HG03565 (cell line): ENCODE measurements around the gene AGBL2.
"Not testable (repeated sequence)": the region's sequence is repeated elsewhere in the genome, so short reads cannot be mapped to it uniquely, and the experiment has no call there.

Experiments used
- ATAC-seq: cut with Tn5 transposase; IDR thresholded peaks from one replicate; pipeline ENCODE4 v1.9.1; 2021; ENCODE audit warnings: mild to moderate bottlenecking, moderate library complexity; ENCODE audit not compliant: unreplicated experiment

The AGBL2 gene

GRCh38 chr11:47640506-47640905, 74.7 kb downstream of the AGBL2 start:
- ATAC-seq = not testable (repeated sequence)

- not testable (repeated sequence) for ATAC-seq
These were observed 78.8 kb downstream of the AGBL2 start for GRCh38 chr11:47636331-47636730.

- no peak for ATAC-seq
These were observed 83.7 kb downstream of the AGBL2 start for GRCh38 chr11:47631473-47631872.

GRCh38 chr11:47628026-47628425, 87.1 kb downstream of the AGBL2 start:
- no peak for ATAC-seq

GRCh38 chr11:47626234-47626633, 88.9 kb downstream of the AGBL2 start:
- no peak for ATAC-seq

GRCh38 chr11:47620836-47621378, 94.3 kb downstream of the AGBL2 start:
- no peak for ATAC-seq

- peak; percentile 17 for ATAC-seq
These were observed 97.8 kb downstream of the AGBL2 start for GRCh38 chr11:47617417-47617809.

GRCh38 chr11:47616726-47617416, 98.3 kb downstream of the AGBL2 start:
- peak; percentile 41 for ATAC-seq

- no peak for ATAC-seq
These were observed 99.9 kb downstream of the AGBL2 start for GRCh38 chr11:47615249-47615648.

GRCh38 chr11:47611348-47611794, 103.8 kb downstream of the AGBL2 start:
- ATAC-seq = peak; percentile 84

GRCh38 chr11:47609675-47610074, 105.5 kb downstream of the AGBL2 start:
- ATAC-seq = no peak
